ENCODE data around the gene PARD3.

PARD3 gene

DNA sequence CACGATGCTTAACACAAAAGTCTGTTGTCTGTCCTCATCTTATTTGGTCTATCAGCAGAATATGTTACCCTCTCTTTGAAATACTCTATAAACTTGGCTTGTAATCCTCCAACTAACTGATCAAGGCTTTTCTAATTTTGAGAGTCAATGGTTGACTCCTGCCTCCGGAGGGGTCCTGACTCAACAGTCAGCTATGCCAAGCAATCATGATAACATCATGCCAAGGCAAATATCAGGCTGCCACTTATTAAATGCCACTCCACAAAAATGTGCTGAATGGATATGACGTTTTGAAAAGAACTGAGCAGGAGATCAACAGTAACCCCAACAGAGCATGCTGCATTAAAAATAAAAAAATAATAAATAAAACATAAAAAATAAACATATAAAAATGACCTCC, 116.1 kb downstream of the PARD3 start:
- Histone ChIP-seq H3K9me3 (ENCODE audit: control insufficient read depth, low read length) (no peaks in the 10 kb centered on the region), H3K9ac (no peak overlapping the region), H3K79me2 (peaks cover 2% of the 10 kb centered on the region), H3K36me3 (ENCODE audit: control insufficient read depth, insufficient read depth, low read length) (no peaks in the 10 kb centered on the region), H3K4me3 (ENCODE audit: low read depth, low read length) (no peak overlapping the region), H3K27me3 (ENCODE audit: control insufficient read depth, insufficient read depth, low read length) (no peaks in the 10 kb centered on the region), H3K4me1 (peaks cover 13% of the 10 kb centered on the region), H2AFZ (no peak overlapping the region), H3K4me2 (ENCODE audit: low read length) (no peak overlapping the region), H3K27ac (no peak overlapping the region)
- TF ChIP-seq, protein P1, sequence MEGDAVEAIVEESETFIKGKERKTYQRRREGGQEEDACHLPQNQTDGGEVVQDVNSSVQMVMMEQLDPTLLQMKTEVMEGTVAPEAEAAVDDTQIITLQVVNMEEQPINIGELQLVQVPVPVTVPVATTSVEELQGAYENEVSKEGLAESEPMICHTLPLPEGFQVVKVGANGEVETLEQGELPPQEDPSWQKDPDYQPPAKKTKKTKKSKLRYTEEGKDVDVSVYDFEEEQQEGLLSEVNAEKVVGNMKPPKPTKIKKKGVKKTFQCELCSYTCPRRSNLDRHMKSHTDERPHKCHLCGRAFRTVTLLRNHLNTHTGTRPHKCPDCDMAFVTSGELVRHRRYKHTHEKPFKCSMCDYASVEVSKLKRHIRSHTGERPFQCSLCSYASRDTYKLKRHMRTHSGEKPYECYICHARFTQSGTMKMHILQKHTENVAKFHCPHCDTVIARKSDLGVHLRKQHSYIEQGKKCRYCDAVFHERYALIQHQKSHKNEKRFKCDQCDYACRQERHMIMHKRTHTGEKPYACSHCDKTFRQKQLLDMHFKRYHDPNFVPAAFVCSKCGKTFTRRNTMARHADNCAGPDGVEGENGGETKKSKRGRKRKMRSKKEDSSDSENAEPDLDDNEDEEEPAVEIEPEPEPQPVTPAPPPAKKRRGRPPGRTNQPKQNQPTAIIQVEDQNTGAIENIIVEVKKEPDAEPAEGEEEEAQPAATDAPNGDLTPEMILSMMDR (IDR thresholded peaks at IDR 0.05): no peak

DNA sequence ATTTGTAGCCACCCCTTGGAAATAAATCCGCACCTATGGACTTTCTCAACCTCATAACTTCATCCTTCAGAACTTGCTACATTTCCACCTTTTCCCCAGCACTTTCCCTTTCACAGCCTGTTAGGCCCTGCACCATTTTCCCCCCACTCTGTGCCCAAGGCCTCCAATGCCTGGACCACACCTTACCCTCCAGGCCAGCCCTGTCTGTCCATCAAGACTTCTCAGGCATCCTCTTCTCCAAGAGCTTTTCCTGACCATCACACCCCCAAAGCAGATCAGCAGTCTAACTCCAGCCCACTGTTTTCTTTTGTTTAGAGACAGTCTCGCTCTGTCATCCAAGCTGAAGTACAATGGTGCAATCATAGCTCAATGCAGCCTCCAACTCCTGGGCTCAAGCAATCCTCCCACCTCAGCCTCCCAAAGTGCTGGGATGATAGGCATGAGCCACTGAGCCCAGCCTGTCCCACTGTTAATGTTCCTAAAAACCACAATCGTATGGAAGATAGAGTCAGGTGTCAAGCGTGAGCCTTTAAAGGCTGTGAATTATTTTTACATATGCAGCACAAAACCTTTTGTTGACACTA, 116.8 kb downstream of the PARD3 start:
- no peaks in the 10 kb centered on the region for H3K9me3 ChIP-seq (ENCODE audit: control insufficient read depth, low read length)
- H3K27me3 ChIP-seq (ENCODE audit: control insufficient read depth, insufficient read depth, low read length): no peaks in the 10 kb centered on the region
- peaks cover 13% of the 10 kb centered on the region for H3K4me1 ChIP-seq
- H3K4me2 ChIP-seq (ENCODE audit: low read length): no peak overlapping the region
- no peak overlapping the region for H2AFZ ChIP-seq
- TF ChIP-seq, protein P1 (IDR thresholded peaks at IDR 0.05): no peak
- no peak overlapping the region for H3K9ac ChIP-seq
- no peak overlapping the region for H3K27ac ChIP-seq
- H3K4me3 ChIP-seq (ENCODE audit: low read depth, low read length): no peak overlapping the region
- no peaks in the 10 kb centered on the region for H3K36me3 ChIP-seq (ENCODE audit: control insufficient read depth, insufficient read depth, low read length)
- peaks cover 2% of the 10 kb centered on the region for H3K79me2 ChIP-seq

DNA sequence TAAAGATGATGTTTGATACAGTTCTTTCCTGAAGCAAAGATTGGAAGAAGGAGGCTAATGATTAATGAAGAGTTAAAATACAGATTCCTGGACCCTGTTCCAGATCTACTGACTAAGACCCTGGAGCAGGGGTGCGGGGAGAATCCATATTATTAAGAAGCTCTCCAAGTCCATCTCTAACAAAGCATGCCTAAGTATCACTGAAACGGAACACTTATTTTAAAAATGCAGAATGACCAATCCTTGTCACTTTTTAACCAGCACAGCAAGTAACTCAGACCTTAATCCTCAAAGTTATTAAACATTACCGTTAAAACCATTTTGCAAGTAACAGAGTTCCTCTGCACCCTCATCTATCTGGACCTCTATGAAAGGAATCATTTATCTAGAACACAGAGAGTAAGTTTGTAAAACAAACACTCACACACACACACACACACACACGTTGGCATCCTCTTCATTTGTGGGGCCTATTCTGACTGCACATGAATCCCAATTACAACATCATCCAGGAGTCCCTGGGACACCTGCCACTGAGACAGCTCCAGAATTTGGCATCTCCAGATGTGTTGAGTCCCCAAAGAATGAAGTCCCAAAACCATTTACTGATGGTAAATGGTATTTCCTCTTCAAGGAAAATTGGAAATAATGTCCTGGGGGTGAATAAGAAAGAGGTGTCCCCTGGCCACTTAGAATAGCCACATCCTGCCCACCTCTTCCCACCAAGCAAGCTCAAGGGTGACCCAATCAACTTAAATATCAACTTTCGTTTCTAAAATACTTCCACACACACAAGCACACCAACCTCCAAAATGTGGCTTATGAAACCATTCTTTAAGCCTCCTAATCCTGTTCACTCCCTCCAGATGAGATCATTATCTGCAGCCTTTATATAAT, 117.5 kb downstream of the PARD3 start:
- Histone ChIP-seq H3K27ac (no peak overlapping the region), H3K9me3 (ENCODE audit: control insufficient read depth, low read length) (no peaks in the 10 kb centered on the region), H2AFZ (no peak overlapping the region), H3K4me1 (peaks cover 11% of the 10 kb centered on the region), H3K4me2 (ENCODE audit: low read length) (no peak overlapping the region), H3K9ac (no peak overlapping the region), H3K36me3 (ENCODE audit: control insufficient read depth, insufficient read depth, low read length) (no peaks in the 10 kb centered on the region), H3K4me3 (ENCODE audit: low read depth, low read length) (no peak overlapping the region), H3K27me3 (ENCODE audit: control insufficient read depth, insufficient read depth, low read length) (no peaks in the 10 kb centered on the region), H3K79me2 (peaks cover 2% of the 10 kb centered on the region)
- TF ChIP-seq, protein P1 (IDR thresholded peaks at IDR 0.05): no peak

DNA sequence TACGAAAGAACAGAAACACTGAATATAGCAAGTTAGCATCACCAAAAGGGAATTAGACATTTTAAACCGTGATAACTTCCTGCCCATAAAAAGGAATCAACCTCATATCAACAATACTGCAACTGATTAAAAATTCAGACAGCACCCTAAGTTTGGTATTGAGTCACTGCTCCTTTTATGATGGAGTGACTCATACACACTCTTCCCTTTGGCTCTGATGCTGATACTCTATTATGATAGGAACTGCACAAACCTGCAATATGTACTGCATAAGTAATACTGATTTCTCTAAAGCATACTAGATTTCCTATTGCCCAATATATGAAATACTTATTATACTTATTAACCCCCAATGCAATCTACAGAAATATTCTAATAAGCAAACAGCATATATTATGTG, 118.7 kb downstream of the PARD3 start:
- H3K9me3 ChIP-seq (ENCODE audit: control insufficient read depth, low read length): no peaks in the 10 kb centered on the region
- H3K79me2 ChIP-seq: peaks cover 2% of the 10 kb centered on the region
- H3K36me3 ChIP-seq (ENCODE audit: control insufficient read depth, insufficient read depth, low read length): no peaks in the 10 kb centered on the region
- H3K27ac ChIP-seq: no peak overlapping the region
- H3K27me3 ChIP-seq (ENCODE audit: control insufficient read depth, insufficient read depth, low read length): no peaks in the 10 kb centered on the region
- peaks cover 9% of the 10 kb centered on the region for H3K4me1 ChIP-seq
- H3K4me3 ChIP-seq (ENCODE audit: low read depth, low read length): no peak overlapping the region
- no peak overlapping the region for H2AFZ ChIP-seq
- TF ChIP-seq, protein P1 (IDR thresholded peaks at IDR 0.05): no peak
- no peak overlapping the region for H3K9ac ChIP-seq
- H3K4me2 ChIP-seq (ENCODE audit: low read length): no peak overlapping the region

All from parathyroid adenoma (tissue), 2 donors.